ENCODE measurements around the gene ASCC3. TPM values are rescaled to one million over a fixed set of nuclear protein-coding genes. Genes with fewer than 3 reads are reported as not detected.

ASCC3 gene
- total and polyA plus RNA-seq, 3 donors from 2014 or later, result 16.1 to 29.3 (median 29.0) TPM

GRCh38 chr6:100785982-100786381 is 95.1 kb downstream of the ASCC3 start:
- no peak for DNase-seq
- no peak overlapping the region for H3K27ac ChIP-seq
- no peak overlapping the region for H3K4me3 ChIP-seq
- H3K9me3 ChIP-seq, result no peaks in the 10 kb centered on the region
- WGBS, 2 donors, result 98 to 100% methylated on average over 1 of the region's 1 CpG
- H3K36me3 ChIP-seq (ENCODE audit: low read depth, missing control alignments), result no peaks in the 10 kb centered on the region
- TF ChIP-seq POLR2A (IDR thresholded peaks at IDR 0.05), result no peak
- TF ChIP-seq CTCF (IDR thresholded peaks at IDR 0.05), result no peak
- no peaks in the 10 kb centered on the region for H3K27me3 ChIP-seq
- intact Hi-C loops (cut with DNase I; ENCODE audit: low total_unique reads), result no loop called here
- H3K4me1 ChIP-seq, result no peaks in the 10 kb centered on the region

- intact Hi-C loops (cut with DNase I; ENCODE audit: low total_unique reads), result no loop called here
- Histone ChIP-seq H3K4me1 (no peaks in the 10 kb centered on the region), H3K36me3 (ENCODE audit: low read depth, missing control alignments) (no peaks in the 10 kb centered on the region), H3K9me3 (no peaks in the 10 kb centered on the region), H3K4me3 (no peak overlapping the region), H3K27me3 (no peaks in the 10 kb centered on the region), H3K27ac (no peak overlapping the region)
- DNase-seq, result no peak
- TF ChIP-seq CTCF (IDR thresholded peaks at IDR 0.05) (no peak), POLR2A (IDR thresholded peaks at IDR 0.05) (no peak)
These were observed 100.5 kb downstream of the ASCC3 start for GRCh38 chr6:100780648-100781047.

- 70 to 83% methylated on average over 2 of the region's 2 CpGs for WGBS, 2 donors
- Histone ChIP-seq H3K27ac (no peak overlapping the region), H3K27me3 (no peaks in the 10 kb centered on the region), H3K9me3 (no peaks in the 10 kb centered on the region), H3K4me1 (no peaks in the 10 kb centered on the region), H3K4me3 (no peak overlapping the region), H3K36me3 (ENCODE audit: low read depth, missing control alignments) (no peaks in the 10 kb centered on the region)
- intact Hi-C loops (cut with DNase I; ENCODE audit: low total_unique reads), result no loop called here
- TF ChIP-seq POLR2A (IDR thresholded peaks at IDR 0.05) (no peak), CTCF (IDR thresholded peaks at IDR 0.05) (peak in 1 of 3 experiments; percentile 18)
- DNase-seq, result no peak
These were observed 105.5 kb downstream of the ASCC3 start for GRCh38 chr6:100775667-100776066.

GRCh38 chr6:100774681-100775080 is 106.4 kb downstream of the ASCC3 start:
- Histone ChIP-seq H3K27ac (no peak overlapping the region), H3K36me3 (ENCODE audit: low read depth, missing control alignments) (no peaks in the 10 kb centered on the region), H3K27me3 (no peaks in the 10 kb centered on the region), H3K9me3 (no peaks in the 10 kb centered on the region), H3K4me3 (no peak overlapping the region), H3K4me1 (no peaks in the 10 kb centered on the region)
- no peak for DNase-seq
- TF ChIP-seq CTCF (IDR thresholded peaks at IDR 0.05), result no peak
- TF ChIP-seq POLR2A (IDR thresholded peaks at IDR 0.05), result no peak
- 0% methylated on average over 1 of the region's 1 CpG for WGBS, 2 donors
- intact Hi-C loops (cut with DNase I; ENCODE audit: low total_unique reads), result no loop called here

- Histone ChIP-seq H3K27me3 (no peaks in the 10 kb centered on the region), H3K9me3 (no peaks in the 10 kb centered on the region), H3K4me1 (no peaks in the 10 kb centered on the region), H3K36me3 (ENCODE audit: low read depth, missing control alignments) (no peaks in the 10 kb centered on the region), H3K4me3 (no peak overlapping the region), H3K27ac (no peak overlapping the region)
- intact Hi-C loops (cut with DNase I; ENCODE audit: low total_unique reads), result no loop called here
- 75 to 82% methylated on average over 1 of the region's 1 CpG for WGBS, 2 donors
- DNase-seq, result no peak
- TF ChIP-seq POLR2A (IDR thresholded peaks at IDR 0.05) (no peak), CTCF (IDR thresholded peaks at IDR 0.05) (no peak)
These were observed 112.2 kb downstream of the ASCC3 start for GRCh38 chr6:100768816-100769351.

All from testis (tissue), 3 donors.